ENCODE data around the gene SHC2. TPM values are rescaled to one million over a fixed set of nuclear protein-coding genes. Genes with fewer than 3 reads are reported as not detected.

The SHC2 gene
- total RNA-seq, 1 donor from 2014 or later, result 47.8 TPM

DNA sequence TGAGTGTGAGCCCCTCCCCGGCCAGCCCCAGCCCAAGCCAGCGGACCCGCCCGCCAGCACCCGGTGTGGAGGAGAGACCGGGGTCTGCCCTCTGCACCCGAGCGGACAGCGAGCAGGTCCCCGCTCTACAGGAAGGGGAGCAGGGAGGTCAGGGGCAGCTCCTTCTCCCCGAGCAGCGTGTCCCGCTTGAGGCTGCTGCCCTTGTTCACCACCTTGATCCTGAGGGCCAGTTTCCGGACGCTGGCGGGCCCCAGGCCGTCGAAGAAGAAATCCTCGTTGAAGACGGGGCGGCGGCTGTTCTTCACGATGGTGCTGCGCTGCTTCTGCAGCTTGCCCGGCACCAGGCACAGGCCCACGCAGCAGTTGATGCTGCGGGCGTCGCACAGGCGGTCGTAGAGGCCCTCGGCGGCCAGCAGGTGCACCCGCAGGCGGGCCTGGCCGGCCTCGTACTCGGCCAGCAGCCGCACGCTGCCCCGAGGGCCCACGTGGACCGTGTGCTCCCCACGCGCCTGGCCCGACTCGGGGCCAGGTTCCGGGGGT is 53.8 kb downstream of the SHC2 start:
- peak; percentile 75 for DNase-seq (ENCODE audit: low spot score)
- TF ChIP-seq, protein P1, sequence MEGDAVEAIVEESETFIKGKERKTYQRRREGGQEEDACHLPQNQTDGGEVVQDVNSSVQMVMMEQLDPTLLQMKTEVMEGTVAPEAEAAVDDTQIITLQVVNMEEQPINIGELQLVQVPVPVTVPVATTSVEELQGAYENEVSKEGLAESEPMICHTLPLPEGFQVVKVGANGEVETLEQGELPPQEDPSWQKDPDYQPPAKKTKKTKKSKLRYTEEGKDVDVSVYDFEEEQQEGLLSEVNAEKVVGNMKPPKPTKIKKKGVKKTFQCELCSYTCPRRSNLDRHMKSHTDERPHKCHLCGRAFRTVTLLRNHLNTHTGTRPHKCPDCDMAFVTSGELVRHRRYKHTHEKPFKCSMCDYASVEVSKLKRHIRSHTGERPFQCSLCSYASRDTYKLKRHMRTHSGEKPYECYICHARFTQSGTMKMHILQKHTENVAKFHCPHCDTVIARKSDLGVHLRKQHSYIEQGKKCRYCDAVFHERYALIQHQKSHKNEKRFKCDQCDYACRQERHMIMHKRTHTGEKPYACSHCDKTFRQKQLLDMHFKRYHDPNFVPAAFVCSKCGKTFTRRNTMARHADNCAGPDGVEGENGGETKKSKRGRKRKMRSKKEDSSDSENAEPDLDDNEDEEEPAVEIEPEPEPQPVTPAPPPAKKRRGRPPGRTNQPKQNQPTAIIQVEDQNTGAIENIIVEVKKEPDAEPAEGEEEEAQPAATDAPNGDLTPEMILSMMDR (IDR thresholded peaks at IDR 0.05), result no peak
- Mint-ChIP-seq H3K27ac (ENCODE audit: unreplicated experiment) (no peak overlapping the region), H3K9me3 (ENCODE audit: low read depth) (no peaks in the 10 kb centered on the region), H3K36me3 (ENCODE audit: low read depth) (no peaks in the 10 kb centered on the region), H3K27me3 (ENCODE audit: low read depth) (peaks cover 13% of the 10 kb centered on the region), H3K4me3 (ENCODE audit: unreplicated experiment) (no peak overlapping the region), H3K4me1 (ENCODE audit: low read depth) (peaks cover 6% of the 10 kb centered on the region)

DNA sequence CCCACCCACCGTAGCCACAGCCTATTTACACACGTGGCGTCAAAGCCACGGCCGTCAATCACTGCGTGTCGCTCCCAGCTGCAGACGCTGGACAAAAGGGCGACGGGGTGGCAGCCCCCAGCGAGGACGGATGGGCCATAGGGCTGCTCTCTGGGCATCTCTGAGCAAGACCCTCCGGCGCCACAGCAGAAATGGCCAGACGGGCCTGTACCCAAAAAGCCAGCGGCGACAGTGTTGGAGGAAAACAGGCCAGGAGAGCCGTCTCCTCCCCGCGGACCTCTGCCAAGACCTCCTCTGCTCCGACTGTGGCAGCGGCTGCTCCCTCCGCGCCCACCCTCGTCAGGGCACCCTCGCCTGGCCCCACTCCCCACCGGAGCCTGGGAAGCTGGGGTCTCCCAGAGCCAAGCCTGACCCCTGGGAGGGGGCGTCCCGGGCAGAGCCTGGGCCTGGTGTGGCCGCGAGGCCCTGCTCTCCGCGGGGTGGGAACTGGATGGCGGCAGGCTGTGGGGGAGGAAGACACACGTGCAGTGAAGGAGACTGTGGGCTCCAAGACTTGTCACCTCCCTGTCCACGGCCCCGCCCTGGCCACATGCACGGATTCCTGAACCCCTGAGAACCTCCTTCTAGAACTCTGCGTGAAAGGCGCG is 54.6 kb downstream of the SHC2 start:
- H3K27ac Mint-ChIP-seq (ENCODE audit: unreplicated experiment), result no peak overlapping the region
- peaks cover 13% of the 10 kb centered on the region for H3K27me3 Mint-ChIP-seq (ENCODE audit: low read depth)
- H3K4me1 Mint-ChIP-seq (ENCODE audit: low read depth), result peaks cover 6% of the 10 kb centered on the region
- TF ChIP-seq, protein P1 (IDR thresholded peaks at IDR 0.05), result no peak
- H3K4me3 Mint-ChIP-seq (ENCODE audit: unreplicated experiment), result no peak overlapping the region
- peak; percentile 86 for DNase-seq (ENCODE audit: low spot score)
- H3K36me3 Mint-ChIP-seq (ENCODE audit: low read depth), result no peaks in the 10 kb centered on the region
- no peaks in the 10 kb centered on the region for H3K9me3 Mint-ChIP-seq (ENCODE audit: low read depth)

DNA sequence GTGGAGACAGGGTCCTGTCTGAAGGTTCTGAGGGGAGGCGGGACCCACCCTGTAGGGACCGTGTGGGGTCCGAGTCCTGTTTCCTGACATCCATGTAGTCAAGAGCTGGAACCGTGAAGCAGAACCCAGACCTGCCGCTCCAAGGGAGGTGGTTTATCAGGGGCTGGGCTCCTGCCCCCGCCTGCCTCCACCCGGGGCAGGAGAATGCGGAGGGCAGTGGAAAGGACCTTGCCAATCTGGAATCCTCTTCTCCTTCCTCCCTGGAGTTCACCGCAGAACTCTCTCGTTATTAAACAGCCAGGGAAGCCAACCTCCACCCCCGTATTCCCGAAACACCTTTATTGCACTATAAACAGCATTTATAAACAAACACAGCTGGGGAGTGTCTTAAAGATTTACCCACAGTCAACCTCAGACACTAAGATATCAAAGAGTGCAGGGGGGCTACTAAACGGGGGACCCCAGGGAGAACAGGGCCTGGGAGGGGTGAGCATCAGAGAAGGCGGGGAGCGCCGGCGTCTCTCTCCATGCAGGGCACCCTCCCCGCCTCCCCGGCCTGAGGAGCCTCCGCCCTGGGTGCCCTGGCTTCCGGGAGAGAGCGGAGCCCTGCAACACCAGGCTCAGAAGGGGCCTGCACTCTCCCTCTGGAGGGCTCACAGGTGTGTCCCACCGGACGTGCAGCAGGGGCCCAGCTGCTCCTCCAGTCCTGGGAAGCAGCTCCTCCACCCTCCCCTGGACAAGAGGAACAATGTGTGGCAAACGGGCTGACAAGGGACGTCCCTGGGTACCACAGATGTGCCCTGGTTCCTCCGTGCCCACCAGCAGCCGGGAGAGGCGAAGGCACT is 55.5 kb downstream of the SHC2 start:
- Mint-ChIP-seq H3K4me3 (ENCODE audit: unreplicated experiment) (no peak overlapping the region), H3K4me1 (ENCODE audit: low read depth) (peaks cover 6% of the 10 kb centered on the region), H3K36me3 (ENCODE audit: low read depth) (no peaks in the 10 kb centered on the region), H3K9me3 (ENCODE audit: low read depth) (no peaks in the 10 kb centered on the region), H3K27ac (ENCODE audit: unreplicated experiment) (no peak overlapping the region), H3K27me3 (ENCODE audit: low read depth) (peaks cover 13% of the 10 kb centered on the region)
- TF ChIP-seq, protein P1 (IDR thresholded peaks at IDR 0.05), result no peak
- DNase-seq (ENCODE audit: low spot score), result no peak

DNA sequence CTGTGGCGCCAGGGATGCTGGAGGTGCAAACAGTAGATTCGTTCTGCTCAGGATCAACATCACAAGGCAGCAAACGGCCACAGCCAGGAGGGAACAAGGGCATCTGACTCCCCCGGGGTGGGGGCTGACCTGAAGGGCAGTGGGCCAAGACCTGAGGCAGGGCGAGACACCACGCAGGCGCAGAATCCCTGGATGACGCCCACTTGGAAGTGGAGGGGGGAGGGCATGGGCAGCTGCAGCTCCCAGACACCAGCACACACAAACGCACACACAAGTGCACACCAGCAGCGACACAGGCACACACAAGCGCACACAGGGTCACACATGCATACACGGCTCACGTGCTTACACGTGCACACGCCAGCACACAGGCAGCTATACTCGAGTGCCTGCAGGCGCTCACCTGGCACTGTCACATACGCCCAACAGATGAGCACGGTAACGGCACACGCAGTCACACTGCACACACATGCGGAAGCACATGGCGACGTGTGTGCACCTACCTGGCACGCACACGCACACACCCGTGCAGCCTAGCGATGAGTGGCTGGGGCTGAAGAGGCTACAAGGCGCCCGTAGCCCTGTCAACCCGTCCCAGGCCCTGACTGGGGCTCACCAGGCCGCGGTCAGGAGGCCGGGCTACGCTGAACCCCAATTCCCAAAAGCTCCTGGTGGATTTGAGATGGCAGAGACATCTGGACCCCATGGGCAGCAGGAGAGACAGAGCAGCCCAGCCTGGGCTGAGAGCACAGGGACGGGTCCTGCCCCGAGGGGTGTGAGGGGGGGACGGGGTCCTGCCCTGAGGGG is 57.4 kb downstream of the SHC2 start:
- H3K9me3 Mint-ChIP-seq (ENCODE audit: low read depth), result no peaks in the 10 kb centered on the region
- H3K27ac Mint-ChIP-seq (ENCODE audit: unreplicated experiment), result no peak overlapping the region
- no peak overlapping the region for H3K4me3 Mint-ChIP-seq (ENCODE audit: unreplicated experiment)

More for the DNA sequence above, 57.4 kb downstream of the SHC2 start:
- no peaks in the 10 kb centered on the region for H3K36me3 Mint-ChIP-seq (ENCODE audit: low read depth)
- H3K27me3 Mint-ChIP-seq (ENCODE audit: low read depth), result peaks cover 8% of the 10 kb centered on the region
- no peaks in the 10 kb centered on the region for H3K4me1 Mint-ChIP-seq (ENCODE audit: low read depth)
- DNase-seq (ENCODE audit: low spot score), result peak; percentile 87
- TF ChIP-seq, protein P1 (IDR thresholded peaks at IDR 0.05), result no peak
